ENCODE measurements around the gene LYZL4.

DNA sequence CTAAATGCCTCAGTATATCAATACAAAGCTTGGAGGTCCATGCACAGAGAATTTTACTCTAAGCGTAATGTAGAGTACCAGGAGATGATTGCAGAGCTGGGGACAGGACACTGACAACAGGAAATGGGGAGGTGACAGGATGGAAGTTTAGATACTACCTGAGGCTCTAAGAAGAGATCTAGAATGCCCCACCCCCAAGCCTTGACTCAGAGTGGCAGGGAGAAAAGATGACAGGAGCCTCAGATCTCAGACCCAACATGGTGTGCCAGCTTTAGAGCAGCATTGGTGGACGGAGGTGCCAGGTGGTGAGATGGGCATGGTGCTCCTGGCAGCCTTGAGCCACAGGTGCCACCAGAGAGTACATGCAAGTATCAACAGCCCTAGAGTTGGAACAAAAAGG, 62.5 kb downstream of the LYZL4 start:
- TF ChIP-seq, protein P1, sequence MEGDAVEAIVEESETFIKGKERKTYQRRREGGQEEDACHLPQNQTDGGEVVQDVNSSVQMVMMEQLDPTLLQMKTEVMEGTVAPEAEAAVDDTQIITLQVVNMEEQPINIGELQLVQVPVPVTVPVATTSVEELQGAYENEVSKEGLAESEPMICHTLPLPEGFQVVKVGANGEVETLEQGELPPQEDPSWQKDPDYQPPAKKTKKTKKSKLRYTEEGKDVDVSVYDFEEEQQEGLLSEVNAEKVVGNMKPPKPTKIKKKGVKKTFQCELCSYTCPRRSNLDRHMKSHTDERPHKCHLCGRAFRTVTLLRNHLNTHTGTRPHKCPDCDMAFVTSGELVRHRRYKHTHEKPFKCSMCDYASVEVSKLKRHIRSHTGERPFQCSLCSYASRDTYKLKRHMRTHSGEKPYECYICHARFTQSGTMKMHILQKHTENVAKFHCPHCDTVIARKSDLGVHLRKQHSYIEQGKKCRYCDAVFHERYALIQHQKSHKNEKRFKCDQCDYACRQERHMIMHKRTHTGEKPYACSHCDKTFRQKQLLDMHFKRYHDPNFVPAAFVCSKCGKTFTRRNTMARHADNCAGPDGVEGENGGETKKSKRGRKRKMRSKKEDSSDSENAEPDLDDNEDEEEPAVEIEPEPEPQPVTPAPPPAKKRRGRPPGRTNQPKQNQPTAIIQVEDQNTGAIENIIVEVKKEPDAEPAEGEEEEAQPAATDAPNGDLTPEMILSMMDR (IDR thresholded peaks at IDR 0.05), result no peak
- TF ChIP-seq POLR2A (IDR thresholded peaks at IDR 0.05), result no peak
